HEK293 (cell line): ENCODE data around the gene FYCO1.

Experiments
- ZNF10 ChIP-seq: fragments of 450-650 bp; formaldehyde crosslinking; IDR thresholded peaks from 2 replicates; pipeline ENCODE4 v1.5.1; 2017; ENCODE audit warnings: missing biosample characterization, missing genetic modification characterization
- ZNF530 ChIP-seq: fragments of 450-650 bp; formaldehyde crosslinking; IDR thresholded peaks from 2 replicates; pipeline ENCODE4 v1.5.1; 2016; ENCODE audit warnings: low read depth, missing biosample characterization, missing genetic modification characterization
- TF ChIP-seq, protein P1 (sequence below): fragments of 450-650 bp; formaldehyde crosslinking; conservative IDR thresholded peaks from 2 replicates; pipeline ENCODE4 v1.5.1; 2016; ENCODE audit warnings: low read depth, missing biosample characterization, missing genetic modification characterization
- TF ChIP-seq, protein P2 (sequence below): fragments of 450-650 bp; formaldehyde crosslinking; IDR thresholded peaks from 2 replicates; pipeline ENCODE4 v1.5.1; 2016; ENCODE audit warnings: missing biosample characterization, missing genetic modification characterization

DNA sequence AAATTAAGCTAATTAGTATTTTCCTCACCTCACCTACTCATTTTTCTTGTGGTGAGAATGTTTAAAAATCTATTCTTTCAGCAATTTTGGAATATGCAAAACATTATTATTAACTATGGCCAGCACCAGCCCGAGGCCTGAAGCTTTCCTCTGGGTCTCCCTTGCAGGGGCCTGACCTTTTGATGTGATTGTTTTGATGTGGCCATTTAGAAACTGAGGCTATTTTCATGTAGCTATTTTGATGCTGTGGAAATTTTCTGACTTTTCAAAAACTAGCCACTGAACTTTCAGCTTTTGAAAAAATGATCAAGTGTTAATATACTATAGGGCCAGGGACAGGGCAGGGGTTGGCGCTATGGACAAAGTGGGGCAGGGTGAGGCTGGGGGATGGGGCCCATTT, 117.5 kb downstream of the FYCO1 start:
- no peak for TF ChIP-seq ZNF10 (tag by site-specific recombination)
- TF ChIP-seq, protein P1, sequence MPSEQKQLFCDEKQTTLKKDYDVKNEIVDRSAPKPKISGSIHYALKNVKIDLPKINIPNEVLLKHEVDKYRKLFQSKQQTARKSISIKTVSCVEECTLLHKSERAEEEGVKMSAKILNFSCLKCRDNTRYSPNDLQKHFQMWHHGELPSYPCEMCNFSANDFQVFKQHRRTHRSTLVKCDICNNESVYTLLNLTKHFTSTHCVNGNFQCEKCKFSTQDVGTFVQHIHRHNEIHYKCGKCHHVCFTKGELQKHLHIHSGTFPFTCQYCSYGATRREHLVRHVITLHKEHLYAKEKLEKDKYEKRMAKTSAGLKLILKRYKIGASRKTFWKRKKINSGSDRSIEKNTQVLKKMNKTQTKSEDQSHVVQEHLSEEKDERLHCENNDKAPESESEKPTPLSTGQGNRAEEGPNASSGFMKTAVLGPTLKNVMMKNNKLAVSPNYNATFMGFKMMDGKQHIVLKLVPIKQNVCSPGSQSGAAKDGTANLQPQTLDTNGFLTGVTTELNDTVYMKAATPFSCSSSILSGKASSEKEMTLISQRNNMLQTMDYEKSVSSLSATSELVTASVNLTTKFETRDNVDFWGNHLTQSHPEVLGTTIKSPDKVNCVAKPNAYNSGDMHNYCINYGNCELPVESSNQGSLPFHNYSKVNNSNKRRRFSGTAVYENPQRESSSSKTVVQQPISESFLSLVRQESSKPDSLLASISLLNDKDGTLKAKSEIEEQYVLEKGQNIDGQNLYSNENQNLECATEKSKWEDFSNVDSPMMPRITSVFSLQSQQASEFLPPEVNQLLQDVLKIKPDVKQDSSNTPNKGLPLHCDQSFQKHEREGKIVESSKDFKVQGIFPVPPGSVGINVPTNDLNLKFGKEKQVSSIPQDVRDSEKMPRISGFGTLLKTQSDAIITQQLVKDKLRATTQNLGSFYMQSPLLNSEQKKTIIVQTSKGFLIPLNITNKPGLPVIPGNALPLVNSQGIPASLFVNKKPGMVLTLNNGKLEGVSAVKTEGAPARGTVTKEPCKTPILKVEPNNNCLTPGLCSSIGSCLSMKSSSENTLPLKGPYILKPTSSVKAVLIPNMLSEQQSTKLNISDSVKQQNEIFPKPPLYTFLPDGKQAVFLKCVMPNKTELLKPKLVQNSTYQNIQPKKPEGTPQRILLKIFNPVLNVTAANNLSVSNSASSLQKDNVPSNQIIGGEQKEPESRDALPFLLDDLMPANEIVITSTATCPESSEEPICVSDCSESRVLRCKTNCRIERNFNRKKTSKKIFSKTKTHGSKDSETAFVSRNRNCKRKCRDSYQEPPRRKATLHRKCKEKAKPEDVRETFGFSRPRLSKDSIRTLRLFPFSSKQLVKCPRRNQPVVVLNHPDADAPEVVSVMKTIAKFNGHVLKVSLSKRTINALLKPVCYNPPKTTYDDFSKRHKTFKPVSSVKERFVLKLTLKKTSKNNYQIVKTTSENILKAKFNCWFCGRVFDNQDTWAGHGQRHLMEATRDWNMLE (tag by site-specific recombination), result no peak
- TF ChIP-seq, protein P2, sequence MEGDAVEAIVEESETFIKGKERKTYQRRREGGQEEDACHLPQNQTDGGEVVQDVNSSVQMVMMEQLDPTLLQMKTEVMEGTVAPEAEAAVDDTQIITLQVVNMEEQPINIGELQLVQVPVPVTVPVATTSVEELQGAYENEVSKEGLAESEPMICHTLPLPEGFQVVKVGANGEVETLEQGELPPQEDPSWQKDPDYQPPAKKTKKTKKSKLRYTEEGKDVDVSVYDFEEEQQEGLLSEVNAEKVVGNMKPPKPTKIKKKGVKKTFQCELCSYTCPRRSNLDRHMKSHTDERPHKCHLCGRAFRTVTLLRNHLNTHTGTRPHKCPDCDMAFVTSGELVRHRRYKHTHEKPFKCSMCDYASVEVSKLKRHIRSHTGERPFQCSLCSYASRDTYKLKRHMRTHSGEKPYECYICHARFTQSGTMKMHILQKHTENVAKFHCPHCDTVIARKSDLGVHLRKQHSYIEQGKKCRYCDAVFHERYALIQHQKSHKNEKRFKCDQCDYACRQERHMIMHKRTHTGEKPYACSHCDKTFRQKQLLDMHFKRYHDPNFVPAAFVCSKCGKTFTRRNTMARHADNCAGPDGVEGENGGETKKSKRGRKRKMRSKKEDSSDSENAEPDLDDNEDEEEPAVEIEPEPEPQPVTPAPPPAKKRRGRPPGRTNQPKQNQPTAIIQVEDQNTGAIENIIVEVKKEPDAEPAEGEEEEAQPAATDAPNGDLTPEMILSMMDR (tag by site-specific recombination), result no peak
- no peak for TF ChIP-seq ZNF530 (tag by site-specific recombination)
